MM.1S (cell line): ENCODE results near the gene B4GALNT3.

Source experiments
- CTCF ChIP-seq: fragments of 300-600 bp; sonication (generic); IDR thresholded peaks from 2 replicates; pipeline ENCODE4 v1.5.1; 2016; ENCODE audit warnings: antibody characterized with exemption, low read length, mixed read lengths
- EZH2 ChIP-seq: fragments of 300-600 bp; sonication (generic); optimal IDR thresholded peaks from 2 replicates; pipeline ENCODE3; 2017; ENCODE audit warnings: low read depth, mild to moderate bottlenecking, antibody characterized with exemption, low read length, mixed read lengths

DNA sequence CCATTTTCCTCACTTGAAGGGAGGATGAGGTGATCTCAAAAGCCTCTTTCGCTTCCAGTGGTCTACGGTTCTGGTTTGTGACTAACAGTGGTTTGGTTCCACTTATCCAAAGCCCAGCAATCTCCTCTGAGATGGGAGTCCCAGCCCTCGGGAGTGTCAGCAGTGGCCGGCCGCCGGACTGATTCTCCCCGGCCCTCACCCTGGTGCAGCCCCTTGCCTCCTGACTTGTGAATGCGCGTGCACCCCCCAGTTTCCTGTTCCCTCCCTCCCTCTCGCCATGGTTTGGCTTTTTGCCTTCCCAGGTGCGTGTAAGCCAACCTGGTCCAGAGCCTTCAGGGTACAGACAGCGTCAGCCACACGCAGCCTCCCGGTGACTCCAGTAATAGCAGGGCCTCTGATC, 74.5 kb downstream of the B4GALNT3 start:
- TF ChIP-seq EZH2 = no peak
- TF ChIP-seq CTCF = no peak
